Activated naive CD8-positive, alpha-beta T cell treated with anti-CD3 and anti-CD28 coated beads for 36 hours (primary cell): Measurements from ENCODE around the gene ARHGDIA. TPM values are rescaled to one million over a fixed set of nuclear protein-coding genes. Genes with fewer than 3 reads are reported as not detected.
A peak's percentile ranks its signal among the peaks of the same experiment; 100 is the strongest.

ENCODE experiments used
- DNase-seq: peaks from one replicate; pipeline ENCODE4 v3.0.0; 2021
- H3K27ac Mint-ChIP-seq: one replicate; pipeline ENCODE4 v1.8.0; 2022; ENCODE audit warnings: mild to moderate bottlenecking, moderate library complexity, mixed read lengths
- H3K27me3 Mint-ChIP-seq: one replicate; pipeline ENCODE4 v1.8.0; 2022; ENCODE audit warnings: mild to moderate bottlenecking, mixed read lengths
- H3K36me3 Mint-ChIP-seq: one replicate; pipeline ENCODE4 v1.8.0; 2021; ENCODE audit warnings: mild to moderate bottlenecking, mixed read lengths
- H3K4me1 Mint-ChIP-seq: one replicate; pipeline ENCODE4 v1.8.0; 2021; ENCODE audit warnings: mixed read lengths
- H3K4me3 Mint-ChIP-seq: one replicate; pipeline ENCODE4 v1.8.0; 2022; ENCODE audit warnings: mild to moderate bottlenecking, moderate library complexity, mixed read lengths
- H3K9me3 Mint-ChIP-seq: one replicate; pipeline ENCODE4 v1.8.0; 2022; ENCODE audit warnings: mixed read lengths
- total RNA-seq, 2 experiments: library from RNA; stranded (reverse); gene quantifications; one replicate each; pipeline ENCODE4 v1.2.3, GENCODE V29; 2021

Gene ARHGDIA
- total RNA-seq, 2 experiments from 2014 or later: 556 to 594 TPM

DNA sequence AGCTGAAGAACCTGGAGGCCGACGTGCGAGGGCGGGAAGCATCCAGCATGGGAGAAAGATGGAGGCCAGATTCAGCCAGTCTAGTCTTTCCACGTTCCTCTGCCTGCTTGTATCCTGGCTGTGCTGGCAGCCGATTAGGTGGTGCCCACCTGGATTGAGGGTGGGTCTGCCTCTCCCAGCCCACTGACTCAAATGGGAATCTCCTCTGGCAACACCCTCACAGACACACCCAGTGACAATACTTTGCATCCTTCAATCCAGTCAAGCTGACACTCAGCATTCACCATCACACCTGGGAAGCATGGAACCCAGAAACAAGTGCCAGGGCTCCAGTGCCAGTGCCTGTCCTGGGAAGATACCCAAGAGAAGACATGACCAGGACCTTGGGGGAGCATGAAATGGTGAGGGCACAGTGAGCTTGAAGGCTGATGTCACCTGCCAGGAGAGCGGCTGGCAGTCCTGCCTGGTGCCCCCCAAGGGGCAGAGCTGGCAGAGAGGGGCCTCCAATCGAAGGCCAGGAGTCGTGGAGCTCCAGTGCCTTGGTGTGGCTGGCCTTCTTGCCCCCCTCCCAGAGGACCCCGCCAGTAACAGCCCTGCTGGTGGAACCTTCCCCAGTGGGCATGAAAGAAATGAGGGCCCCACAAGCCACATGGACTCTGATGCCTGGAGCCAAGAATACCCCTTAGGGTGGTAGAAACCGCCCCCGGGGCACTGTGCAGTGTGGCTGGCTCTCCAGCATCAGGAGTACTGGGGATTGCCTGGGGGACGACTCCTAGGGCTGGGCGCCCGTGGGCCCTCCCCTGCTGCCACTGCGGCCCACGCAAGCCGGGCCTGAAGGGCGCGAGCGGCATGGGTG, 30.3 kb upstream of the ARHGDIA start:
- Mint-ChIP-seq H3K27me3 (peaks cover 9% of the 10 kb centered on the region), H3K36me3 (peaks cover 15% of the 10 kb centered on the region), H3K4me1 (peaks cover 2% of the 10 kb centered on the region), H3K27ac (no peak overlapping the region), H3K9me3 (no peaks in the 10 kb centered on the region), H3K4me3 (no peak overlapping the region)
- DNase-seq: no peak

DNA sequence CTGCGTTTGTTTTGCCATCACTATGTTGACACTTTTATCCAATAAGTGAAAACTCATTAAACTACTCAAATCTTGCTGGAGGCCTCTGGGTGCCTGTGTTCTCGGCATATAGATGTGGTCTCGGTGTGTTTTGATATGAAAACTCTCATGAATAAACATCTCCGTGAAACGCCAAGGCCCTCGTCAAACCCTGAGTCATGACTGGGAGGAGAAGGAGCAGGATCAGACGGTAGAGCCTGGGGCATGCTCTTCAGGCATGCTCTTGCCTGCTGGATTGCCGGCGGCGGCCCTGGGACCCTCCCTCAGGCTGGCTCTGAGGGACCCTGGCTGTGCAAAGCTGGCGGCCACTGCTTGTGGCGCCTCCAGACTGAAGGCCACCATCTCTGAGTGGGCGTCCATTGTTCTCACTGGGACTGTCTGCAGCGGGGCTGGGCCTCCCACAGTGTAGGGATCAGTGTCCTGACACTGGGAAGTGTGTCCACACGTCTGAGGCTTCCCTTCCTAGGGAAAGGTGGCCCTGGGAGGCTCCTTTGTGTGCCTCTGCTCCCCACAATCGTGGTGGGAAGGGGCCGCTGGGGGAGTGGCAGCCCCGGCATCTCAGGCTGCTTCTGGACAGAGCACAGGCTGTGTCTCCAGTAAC, 29.2 kb upstream of the ARHGDIA start:
- DNase-seq: no peak
- peaks cover 20% of the 10 kb centered on the region for H3K36me3 Mint-ChIP-seq
- H3K9me3 Mint-ChIP-seq: no peaks in the 10 kb centered on the region
- H3K27ac Mint-ChIP-seq: no peak overlapping the region
- H3K4me3 Mint-ChIP-seq: no peak overlapping the region
- H3K27me3 Mint-ChIP-seq: peaks cover 9% of the 10 kb centered on the region
- H3K4me1 Mint-ChIP-seq: peaks cover 2% of the 10 kb centered on the region

DNA sequence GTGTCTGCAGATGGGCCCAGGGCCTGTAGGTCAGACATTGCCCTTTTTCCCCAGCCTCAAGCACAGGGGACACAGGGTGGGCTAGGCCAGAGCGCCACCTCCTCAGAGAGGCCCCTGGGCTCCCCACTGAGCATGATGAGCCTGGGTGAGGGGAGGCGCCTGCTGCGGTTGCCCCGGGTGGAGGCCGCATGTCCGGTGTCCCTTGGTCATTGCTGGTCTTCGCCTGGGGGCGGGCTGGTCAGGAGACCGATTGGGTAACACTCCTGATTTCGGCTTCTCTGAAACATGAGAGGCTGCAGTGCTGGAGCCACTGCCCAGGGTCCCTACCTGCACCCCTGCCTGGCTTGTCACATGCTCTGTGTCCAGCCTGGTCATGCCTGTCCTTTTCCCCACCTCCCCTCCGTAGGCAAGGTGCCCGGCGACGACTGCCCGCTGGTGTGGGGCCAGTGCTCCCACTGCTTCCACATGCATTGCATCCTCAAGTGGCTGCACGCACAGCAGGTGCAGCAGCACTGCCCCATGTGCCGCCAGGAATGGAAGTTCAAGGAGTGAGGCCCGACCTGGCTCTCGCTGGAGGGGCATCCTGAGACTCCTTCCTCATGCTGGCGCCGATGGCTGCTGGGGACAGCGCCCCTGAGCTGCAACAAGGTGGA, 28.5 kb upstream of the ARHGDIA start:
- peaks cover 20% of the 10 kb centered on the region for H3K36me3 Mint-ChIP-seq
- H3K4me3 Mint-ChIP-seq: no peak overlapping the region
- peaks cover 9% of the 10 kb centered on the region for H3K27me3 Mint-ChIP-seq
- no peak overlapping the region for H3K27ac Mint-ChIP-seq
- H3K9me3 Mint-ChIP-seq: no peaks in the 10 kb centered on the region
- H3K4me1 Mint-ChIP-seq: peaks cover 2% of the 10 kb centered on the region
- no peak for DNase-seq

DNA sequence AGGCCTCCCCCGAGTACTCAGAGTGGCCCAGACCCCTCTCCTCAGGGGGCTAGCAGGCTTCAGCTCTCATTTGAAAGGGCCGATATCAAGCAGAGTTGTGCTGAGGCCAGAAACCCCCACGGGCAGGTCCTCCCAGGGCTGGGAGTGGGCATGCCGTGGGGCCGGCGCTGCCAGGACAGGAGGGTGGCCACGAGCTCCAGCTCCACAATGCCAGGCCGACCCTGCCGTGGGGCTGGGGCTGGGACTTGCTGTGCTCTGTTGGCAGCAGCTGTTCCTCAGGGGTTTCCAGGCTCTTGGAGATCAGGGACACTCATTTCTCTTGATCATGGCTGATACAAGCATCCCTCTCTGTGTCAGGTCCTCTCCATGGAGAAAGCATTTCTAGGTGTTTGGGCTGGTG, 27.7 kb upstream of the ARHGDIA start:
- H3K4me3 Mint-ChIP-seq: no peak overlapping the region
- H3K4me1 Mint-ChIP-seq: peaks cover 2% of the 10 kb centered on the region
- H3K36me3 Mint-ChIP-seq: peaks cover 20% of the 10 kb centered on the region

DNA sequence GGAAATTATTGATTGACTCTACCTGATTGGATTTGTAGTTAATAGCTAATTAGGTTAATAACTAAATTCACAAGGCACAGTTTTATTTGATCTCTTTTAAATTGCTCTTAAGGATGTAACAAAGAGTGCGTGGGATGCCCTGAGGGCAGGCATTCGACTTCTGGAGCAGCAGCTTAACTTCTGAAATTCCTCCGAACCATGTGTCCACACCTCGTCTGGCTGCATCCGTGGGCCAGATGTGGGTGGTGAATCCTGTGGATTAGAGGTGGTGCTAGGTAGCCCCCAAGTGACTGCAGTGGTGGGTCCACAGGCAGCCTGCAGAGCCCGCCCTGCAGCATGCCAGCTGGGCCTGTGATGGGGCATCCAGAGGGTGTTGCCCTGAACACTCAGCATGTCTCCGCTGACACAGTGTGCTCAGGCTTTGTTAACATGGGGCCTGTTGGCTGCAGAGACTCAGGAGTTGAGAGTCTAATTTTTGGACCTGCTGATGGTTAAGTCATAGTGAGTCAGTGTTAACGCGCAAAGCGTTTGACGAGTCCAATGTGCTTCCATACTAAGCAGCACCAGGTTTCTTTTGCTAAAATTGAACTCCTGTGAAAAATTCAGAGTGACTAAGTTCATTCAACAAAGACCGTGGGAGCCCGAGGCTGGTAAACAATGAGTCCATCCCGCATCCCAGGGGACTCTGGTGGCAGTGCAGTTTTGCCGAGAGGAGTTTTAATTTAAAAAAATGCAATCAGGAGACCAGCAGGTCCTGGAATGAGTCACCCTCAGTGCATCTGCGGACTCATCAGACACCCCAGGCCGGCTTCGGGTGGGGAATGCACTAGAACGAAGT, 27.1 kb upstream of the ARHGDIA start:
- no peak overlapping the region for H3K4me3 Mint-ChIP-seq
- peaks cover 9% of the 10 kb centered on the region for H3K27me3 Mint-ChIP-seq
- H3K36me3 Mint-ChIP-seq: peaks cover 20% of the 10 kb centered on the region
- peaks cover 5% of the 10 kb centered on the region for H3K4me1 Mint-ChIP-seq
- no peak overlapping the region for H3K27ac Mint-ChIP-seq
- no peaks in the 10 kb centered on the region for H3K9me3 Mint-ChIP-seq
- DNase-seq: no peak

More for the DNA sequence above, 27.7 kb upstream of the ARHGDIA start:
- DNase-seq: no peak
- peaks cover 9% of the 10 kb centered on the region for H3K27me3 Mint-ChIP-seq
- no peak overlapping the region for H3K27ac Mint-ChIP-seq
- no peaks in the 10 kb centered on the region for H3K9me3 Mint-ChIP-seq

DNA sequence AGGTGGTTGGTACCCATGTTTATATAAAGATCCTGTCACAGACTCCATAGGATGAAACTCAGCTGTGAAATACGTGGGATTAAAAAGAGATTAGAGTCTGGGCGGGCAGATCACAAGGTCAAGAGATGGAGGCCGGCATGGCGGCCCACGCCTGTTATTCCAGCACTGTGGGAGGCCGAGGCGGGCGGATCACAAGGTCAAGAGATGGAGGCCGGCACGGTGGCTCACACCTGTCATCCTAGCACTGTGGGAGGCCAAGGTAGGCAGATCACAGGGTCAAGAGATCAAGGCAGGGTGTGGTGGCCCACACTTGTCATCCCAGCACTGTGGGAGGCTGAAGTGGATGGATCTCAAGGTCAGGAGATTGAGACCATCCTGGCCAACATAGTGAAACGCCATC, 24.3 kb upstream of the ARHGDIA start:
- Mint-ChIP-seq H3K4me3 (no peak overlapping the region), H3K4me1 (peaks cover 8% of the 10 kb centered on the region), H3K9me3 (no peaks in the 10 kb centered on the region), H3K27me3 (no peaks in the 10 kb centered on the region), H3K36me3 (peaks cover 24% of the 10 kb centered on the region), H3K27ac (no peak overlapping the region)
- DNase-seq: no peak

DNA sequence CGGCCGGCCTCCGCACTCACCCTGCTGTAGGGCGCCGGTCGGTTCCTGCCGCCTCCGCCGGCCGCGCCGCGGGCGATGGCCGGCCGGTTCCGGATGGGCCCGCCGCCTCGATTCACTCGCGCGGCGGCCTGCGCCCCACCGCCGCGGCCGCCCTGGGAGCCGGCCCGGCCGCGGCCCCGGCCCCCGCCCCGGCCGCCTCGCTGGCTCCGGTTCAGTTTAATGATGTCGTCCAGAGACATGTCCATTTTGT, 20.1 kb upstream of the ARHGDIA start:
- H3K27me3 Mint-ChIP-seq: no peaks in the 10 kb centered on the region
- no peaks in the 10 kb centered on the region for H3K9me3 Mint-ChIP-seq
- H3K4me3 Mint-ChIP-seq: peak overlapping the region; percentile 95
- peaks cover 45% of the 10 kb centered on the region for H3K36me3 Mint-ChIP-seq
- peaks cover 19% of the 10 kb centered on the region for H3K4me1 Mint-ChIP-seq
- DNase-seq: no peak
- H3K27ac Mint-ChIP-seq: peak overlapping the region; percentile 98

DNA sequence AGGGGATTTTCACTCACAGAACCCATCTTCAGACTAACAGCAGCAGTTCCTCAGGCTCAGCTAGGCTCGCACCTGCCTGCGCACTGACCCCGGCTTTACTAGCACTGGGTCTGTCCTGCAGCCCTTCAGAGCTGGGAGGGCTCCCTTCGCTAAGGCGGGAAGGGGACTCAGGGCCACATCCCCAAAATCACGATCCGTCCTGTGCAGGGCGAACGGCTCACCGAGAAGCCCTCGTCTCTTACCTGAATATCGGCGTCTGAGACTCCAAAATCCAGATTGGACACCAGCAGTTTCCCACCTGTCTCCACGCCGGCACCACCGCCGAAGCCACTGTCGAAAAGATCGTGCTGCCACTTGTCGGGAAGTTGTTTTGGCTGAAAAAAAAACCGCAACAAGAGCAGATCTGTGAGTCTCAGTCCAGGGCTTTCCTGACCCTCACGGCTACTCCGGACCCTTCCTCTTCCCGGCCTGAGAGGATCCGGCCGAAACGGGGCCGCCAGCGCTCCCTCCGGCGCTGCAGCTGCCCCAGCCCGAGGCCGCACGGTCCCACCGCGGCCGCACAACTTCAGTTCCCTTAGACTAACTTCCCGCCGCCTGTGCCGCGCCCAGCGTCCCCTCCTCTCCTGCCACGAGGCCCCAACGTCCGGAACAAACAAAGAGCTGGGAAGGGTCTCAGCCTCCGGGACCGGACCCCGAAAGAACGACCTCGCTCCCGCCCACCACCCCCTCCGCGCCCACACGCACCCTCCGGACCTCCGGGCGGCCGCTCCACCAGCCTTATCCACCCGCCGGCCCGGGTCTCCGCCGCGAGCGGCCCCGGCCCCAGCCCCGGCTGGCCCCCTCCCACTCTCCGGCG, 19.5 kb upstream of the ARHGDIA start:
- peak; percentile 28 for DNase-seq
- Mint-ChIP-seq H3K27me3 (no peaks in the 10 kb centered on the region), H3K4me1 (peaks cover 19% of the 10 kb centered on the region), H3K4me3 (peak overlapping the region; percentile 88), H3K36me3 (peaks cover 46% of the 10 kb centered on the region), H3K9me3 (no peaks in the 10 kb centered on the region), H3K27ac (peak overlapping the region; percentile 93)

DNA sequence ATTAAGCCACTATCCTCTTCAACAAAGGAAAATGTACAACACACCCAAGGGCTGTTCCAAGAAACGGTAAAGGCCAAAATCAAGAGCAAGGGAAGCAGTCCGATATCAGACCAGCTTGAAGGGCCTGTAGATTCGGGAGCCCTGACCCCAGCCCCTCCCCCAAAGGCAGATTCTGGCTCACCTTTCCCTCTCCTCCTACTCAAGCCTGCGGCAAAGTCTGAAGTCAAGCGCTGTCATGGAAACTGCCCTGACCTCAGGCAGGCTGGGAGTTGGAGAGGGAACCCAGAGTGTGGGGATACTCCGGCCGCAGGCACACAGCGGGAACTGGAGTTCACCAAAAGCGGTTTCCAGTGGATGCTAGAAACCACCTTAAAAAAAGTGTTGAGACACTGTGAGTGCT, 18.5 kb upstream of the ARHGDIA start:
- Mint-ChIP-seq H3K9me3 (no peaks in the 10 kb centered on the region), H3K4me1 (peaks cover 19% of the 10 kb centered on the region), H3K27ac (peak overlapping the region; percentile 60), H3K4me3 (peak overlapping the region; percentile 88), H3K36me3 (peaks cover 53% of the 10 kb centered on the region), H3K27me3 (no peaks in the 10 kb centered on the region)
- no peak for DNase-seq

DNA sequence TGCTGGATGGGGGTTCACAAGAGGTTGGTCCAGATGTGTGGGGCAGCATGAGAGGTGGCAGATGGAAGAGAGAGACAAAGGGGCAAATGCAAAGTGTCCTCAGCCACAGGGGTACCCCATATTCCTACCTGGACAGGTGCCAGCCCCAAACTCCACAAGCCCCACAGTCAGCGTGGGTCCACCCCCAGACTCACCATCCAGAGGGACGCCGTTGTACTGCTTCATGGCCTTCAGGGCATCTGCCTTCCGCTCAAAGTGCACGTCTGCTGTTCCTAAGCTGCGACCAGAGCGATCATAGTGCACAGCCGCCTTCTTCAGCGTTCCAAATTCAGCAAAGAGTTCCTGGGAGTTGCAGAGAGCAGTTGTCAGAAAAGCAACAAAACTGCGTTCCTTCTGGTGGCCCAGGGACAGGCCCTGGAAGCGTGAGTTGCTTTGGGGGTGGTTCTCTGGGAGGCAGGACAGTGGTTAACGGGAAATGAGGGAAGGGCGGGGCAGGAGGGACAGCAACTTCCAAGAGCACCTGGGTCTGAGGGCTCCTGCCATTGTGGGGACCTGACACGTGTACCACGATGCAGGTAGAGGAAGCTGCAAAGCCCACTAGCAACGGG, 18.0 kb upstream of the ARHGDIA start:
- H3K27ac Mint-ChIP-seq: peak overlapping the region; percentile 68
- peaks cover 53% of the 10 kb centered on the region for H3K36me3 Mint-ChIP-seq
- H3K9me3 Mint-ChIP-seq: no peaks in the 10 kb centered on the region
- peaks cover 19% of the 10 kb centered on the region for H3K4me1 Mint-ChIP-seq
- H3K4me3 Mint-ChIP-seq: peak overlapping the region; percentile 88
- DNase-seq: no peak
- H3K27me3 Mint-ChIP-seq: no peaks in the 10 kb centered on the region

DNA sequence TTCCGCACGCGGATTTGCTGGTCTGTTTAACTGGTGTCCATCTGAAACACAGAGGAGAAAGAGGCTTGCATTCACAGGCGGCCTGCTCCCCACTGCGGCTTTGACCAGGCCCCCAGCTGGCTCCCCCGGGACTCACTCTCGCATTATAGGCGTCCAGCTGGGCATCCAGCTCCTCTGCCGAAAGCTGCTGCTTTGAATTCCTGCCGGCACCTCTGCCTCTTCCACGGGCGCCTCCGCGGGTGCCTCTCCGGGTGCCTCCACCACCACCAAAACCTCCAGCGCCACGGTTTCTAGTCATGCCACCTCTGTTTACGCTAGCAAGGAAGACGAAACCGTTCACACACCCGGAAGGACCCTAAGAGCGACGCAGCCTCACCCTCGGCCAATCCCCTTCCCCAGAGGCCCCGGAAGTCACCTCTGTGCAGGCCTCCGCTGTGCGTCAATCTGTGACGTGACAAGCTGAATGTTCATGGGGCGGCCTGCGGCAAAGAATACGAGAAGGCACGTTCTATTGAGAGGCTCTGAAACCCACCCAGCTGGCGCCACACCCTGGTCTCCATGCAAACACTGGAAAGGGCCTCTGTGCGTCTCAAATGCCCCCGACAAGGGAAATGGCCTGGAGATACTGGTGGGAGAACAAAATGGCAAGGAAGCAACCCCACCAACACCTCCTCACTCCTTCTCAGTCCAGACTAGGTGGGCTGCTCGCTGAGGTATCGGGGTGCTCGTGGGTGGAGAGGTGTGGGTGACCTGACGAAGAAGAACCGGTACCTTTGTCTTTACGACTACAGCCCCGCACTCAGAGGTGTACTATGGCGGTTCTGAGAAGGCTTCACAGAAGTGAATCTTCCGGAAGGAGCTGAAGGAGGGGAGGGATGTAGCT, 17.2 kb upstream of the ARHGDIA start:
- no peaks in the 10 kb centered on the region for H3K9me3 Mint-ChIP-seq
- peaks cover 18% of the 10 kb centered on the region for H3K4me1 Mint-ChIP-seq
- H3K27ac Mint-ChIP-seq: peak overlapping the region; percentile 70
- H3K4me3 Mint-ChIP-seq: peak overlapping the region; percentile 88
- DNase-seq: no peak
- peaks cover 53% of the 10 kb centered on the region for H3K36me3 Mint-ChIP-seq
- H3K27me3 Mint-ChIP-seq: no peaks in the 10 kb centered on the region

DNA sequence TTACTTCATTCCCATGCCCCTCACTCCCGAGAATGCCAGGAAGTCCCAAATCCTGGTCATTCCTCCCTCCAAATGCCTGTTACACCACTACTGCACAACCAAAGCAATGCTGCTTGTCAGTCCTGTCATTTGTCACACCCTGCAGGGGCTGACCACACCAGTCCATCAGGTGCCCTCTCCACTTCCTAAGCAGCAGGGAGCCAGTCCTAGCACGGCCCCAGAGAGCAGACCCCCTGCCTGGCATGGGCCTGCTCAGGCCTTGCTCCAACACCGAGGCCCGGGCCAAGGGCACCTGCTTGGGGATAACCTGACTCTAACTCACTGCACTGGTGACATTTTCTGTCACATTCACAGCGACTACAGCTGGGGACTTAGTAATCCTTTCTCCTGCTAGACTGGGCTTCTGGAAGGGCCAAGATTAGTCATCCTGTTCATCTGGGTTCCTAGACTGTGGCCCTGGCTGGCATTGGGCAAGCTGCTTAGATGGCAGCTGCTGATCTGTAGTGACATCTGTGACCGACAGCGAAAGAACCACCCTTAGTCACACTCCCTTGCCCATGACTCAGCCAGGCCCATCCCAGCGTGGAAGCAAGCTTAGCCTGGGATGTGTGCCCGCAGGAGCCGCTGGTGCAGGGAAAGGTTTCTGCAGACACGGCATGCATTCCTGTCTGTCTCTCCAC, 14.9 kb upstream of the ARHGDIA start:
- H3K4me3 Mint-ChIP-seq: peak overlapping the region; percentile 14

DNA sequence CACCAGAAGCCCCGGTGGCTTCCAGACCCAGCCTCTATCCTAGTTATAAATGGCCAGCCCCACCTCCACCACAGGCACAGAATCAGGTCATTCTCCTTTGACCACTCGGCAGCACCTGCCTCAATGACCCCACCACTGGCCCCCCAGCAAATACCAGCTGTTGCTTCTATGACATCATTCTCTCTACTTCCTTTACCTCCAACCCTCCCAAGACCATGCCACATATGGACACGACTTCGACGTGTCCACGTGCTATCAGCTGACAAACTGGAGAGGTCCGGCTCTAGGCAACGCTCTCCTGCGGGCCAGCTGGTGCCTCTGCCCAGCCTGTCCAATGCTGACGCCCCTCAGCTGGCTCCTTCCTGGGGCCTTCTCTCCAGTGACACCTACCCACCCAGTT, 14.3 kb upstream of the ARHGDIA start:
- DNase-seq: no peak
- H3K36me3 Mint-ChIP-seq: peaks cover 58% of the 10 kb centered on the region
- H3K9me3 Mint-ChIP-seq: no peaks in the 10 kb centered on the region
- H3K27me3 Mint-ChIP-seq: no peaks in the 10 kb centered on the region
- H3K4me1 Mint-ChIP-seq: peaks cover 12% of the 10 kb centered on the region
- peak overlapping the region; percentile 46 for H3K27ac Mint-ChIP-seq
- peak overlapping the region; percentile 14 for H3K4me3 Mint-ChIP-seq

More for the DNA sequence above, 14.9 kb upstream of the ARHGDIA start:
- Mint-ChIP-seq H3K36me3 (peaks cover 63% of the 10 kb centered on the region), H3K27ac (peak overlapping the region; percentile 46), H3K4me1 (peaks cover 13% of the 10 kb centered on the region), H3K9me3 (no peaks in the 10 kb centered on the region), H3K27me3 (no peaks in the 10 kb centered on the region)
- no peak for DNase-seq
